ENCODE measurements around the gene PTMA.
A peak's percentile ranks its signal among the peaks of the same experiment; 100 is the strongest.
"Not testable (repeated sequence)": the region's sequence is repeated elsewhere in the genome, so short reads cannot be mapped to it uniquely, and the experiment has no call there.

The PTMA gene, protein sequence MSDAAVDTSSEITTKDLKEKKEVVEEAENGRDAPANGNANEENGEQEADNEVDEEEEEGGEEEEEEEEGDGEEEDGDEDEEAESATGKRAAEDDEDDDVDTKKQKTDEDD

DNA sequence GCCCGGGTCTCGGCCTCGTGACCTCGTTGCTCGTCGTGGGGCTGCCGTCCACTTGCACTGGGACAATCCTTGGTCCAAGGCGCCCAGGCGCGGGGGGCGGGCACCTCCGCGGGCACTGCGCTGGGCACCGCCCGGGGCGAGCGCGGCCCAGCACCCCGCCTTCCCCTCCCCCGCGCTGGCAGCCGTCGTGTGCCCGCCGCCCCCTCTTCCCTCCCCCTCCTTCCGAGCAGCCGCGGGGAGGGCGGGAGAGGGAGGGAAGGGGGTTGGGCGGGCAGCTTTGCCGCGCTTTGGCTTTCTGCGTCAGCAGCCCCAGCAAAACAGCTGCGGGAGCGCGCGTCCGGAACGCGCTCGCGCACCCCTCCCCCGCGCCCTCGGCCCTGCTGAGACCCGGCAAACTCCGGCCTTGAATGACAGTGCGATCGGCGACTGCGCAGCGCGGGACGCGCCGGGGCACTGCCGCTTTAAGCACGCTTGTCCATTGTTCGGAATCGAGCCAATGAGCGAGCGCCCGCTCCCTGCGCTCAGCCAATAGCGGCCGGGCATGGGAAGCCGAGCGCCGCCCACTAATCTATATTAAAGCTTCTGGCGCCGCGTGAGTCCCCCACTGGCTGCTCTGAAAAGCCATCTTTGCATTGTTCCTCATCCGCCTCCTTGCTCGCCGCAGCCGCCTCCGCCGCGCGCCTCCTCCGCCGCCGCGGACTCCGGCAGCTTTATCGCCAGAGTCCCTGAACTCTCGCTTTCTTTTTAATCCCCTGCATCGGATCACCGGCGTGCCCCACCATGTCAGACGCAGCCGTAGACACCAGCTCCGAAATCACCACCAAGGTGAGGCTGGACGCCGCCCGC lies at the start of gene PTMA:
Gene PTMA, plus strand, starts transcription at position 599 of the 846 bp plus-strand sequence. Its CDS starts 182 bp downstream, at position 781.
- DNase-seq, result peak; percentile 98 to 100 (median 100)
- intact Hi-C loops (cut with DNase I), result loop anchor here (1.0 to 2.0 kb wide), 3 partner anchors 21 to 46 kb away; no protein-coding TSS in a partner anchor

DNA sequence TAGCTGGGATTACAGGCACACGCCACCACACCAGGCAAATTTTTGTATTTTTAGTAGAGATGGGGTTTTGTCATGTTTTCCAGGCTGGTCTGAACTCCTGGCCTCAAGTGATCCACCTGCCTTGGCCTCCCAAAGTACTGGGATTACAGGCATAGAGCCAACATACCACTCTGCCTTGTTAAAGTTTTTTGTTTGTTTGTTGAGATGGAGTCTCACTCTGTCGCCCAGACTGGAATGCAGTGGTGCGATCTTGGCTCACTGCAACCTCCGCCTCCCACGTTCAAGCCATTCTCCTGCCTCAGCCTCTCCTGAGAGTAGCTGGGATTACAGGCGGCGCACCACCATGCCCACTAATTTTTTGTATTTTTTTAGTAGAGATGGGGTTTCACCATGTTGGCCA lies 48.3 kb upstream of the PTMA start:
- DNase-seq; intact Hi-C loops (cut with DNase I): not testable (repeated sequence)

DNA sequence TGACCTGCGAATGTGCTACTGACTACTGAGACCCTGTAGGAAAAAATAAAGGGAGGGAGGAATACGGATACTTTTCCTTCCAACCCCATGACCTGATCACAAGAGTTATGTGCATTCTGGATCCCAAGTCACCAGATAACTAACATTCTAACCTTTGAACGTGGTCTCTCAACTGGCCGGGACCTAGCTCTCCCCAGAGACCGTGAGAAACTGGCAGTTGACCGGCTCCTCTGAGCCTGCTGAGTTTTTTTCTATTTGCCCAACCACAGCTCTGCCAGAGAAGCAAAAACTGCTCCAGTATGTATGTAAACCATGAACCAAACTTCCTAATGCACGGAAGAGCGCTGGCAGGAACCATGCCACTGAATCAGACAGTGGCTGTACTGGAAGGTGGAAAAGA lies 47.5 kb upstream of the PTMA start:
- intact Hi-C loops (cut with DNase I), result no loop called here
- DNase-seq, result no peak

DNA sequence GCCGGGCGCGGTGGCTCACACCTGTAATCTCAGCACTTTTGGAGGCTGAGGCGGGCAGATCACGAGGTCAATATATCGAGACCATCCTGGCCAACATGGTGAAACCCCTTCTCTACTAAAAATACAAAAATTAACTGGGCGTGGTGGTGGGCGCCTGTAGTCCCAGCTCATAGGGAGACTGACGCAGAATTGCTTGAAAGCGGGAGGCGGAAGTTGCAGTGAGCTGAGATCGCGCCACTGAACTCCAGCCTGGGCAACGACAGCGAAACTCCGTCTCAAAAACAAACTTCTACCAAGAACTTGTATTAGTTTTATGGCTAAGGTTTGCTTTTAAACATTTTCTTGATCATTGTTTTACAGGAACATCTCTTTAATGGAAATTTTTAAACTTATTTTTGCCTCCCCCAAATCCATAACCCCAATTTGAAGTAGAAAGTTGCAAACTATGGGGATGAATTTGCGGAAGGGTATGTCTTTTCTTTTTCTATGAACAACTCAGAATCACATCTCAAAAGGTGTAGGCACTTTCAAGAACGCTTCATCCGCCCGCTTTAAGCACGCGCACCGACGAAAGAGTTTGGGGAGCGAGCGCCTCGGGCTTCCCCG lies 46.8 kb upstream of the PTMA start:
- DNase-seq, result no peak
- intact Hi-C loops (cut with DNase I), result loop anchor here (1.0 to 2.0 kb wide), 2 partner anchors 46 to 49 kb away; no protein-coding TSS in a partner anchor

DNA sequence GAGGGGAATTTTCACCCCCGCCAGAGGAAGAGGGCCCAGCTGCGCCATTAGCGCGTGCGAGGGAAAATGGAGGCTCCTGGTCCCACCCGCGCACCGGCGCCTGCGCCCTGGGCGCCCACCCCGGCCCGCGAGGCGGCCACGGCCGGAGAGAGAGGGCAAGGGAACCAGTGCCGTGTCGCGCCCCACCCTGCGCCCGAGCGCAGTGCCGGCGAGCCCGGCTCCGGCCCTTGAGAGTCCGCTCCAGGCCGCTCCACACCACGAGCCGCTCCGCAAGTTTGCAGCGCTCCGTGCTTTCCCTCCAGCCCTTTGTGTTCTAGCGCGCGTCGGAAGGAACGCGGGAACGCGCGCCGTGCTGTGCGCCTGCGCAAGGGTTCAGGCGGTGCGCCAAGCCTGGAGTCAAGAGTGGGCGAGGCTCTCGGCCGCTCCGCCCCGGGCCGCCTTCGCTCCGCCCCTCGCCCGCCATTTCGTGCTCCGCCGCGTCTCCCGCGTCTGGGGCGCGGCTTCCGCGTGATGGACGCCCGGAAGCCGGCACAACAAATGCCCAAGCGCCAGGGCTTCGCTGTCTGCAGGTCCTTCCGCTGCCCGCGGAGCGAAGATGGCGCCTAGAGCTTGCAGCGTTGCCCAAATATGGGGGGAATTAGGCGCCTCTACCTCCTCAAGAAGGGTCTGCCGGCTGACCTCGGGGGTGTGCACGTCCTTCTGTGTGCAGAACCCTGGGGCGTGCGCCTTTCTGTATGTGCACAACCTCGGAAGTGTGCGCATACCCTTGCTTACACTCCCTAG lies 46.1 kb upstream of the PTMA start:
- intact Hi-C loops (cut with DNase I), result loop anchor here (1.0 to 2.0 kb wide), 2 partner anchors 45 to 49 kb away; no protein-coding TSS in a partner anchor
- DNase-seq, result peak; percentile 83 to 99 (median 96)

DNA sequence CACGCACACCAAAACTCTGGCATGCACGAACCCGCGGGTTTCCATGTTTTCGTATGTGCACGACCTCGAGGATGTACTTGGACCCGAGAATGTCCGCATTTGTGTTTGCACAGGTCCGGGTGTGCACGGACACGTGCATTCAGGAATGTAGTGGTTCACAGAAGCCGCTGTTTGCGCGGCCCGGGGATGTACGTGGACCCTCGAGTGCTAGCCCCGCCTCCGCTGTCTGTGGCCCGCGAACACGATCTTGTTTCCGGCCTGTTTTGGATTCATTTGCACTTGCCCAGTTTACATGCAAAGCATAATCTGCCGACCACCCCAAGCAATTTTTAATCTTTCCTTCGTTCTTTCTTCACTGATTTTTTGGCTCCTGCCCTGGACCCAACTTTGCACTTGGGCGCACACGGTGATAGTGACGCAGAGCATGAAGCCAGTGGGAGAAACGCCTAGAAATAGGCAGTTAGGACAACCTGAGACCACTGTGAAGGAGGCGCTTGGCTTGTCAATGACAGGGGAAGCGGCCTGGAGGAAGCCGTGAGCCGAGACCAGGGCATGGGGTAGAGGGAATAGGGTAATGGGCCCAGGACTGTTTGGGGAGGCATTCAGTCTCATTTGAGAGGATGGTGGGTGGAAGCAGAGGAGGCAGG lies 45.4 kb upstream of the PTMA start:
- peak in 1 of 42 donors; percentile 22 for DNase-seq
- intact Hi-C loops (cut with DNase I), result loop anchor here (1.0 to 2.0 kb wide), 2 partner anchors 44 to 50 kb away; no protein-coding TSS in a partner anchor

DNA sequence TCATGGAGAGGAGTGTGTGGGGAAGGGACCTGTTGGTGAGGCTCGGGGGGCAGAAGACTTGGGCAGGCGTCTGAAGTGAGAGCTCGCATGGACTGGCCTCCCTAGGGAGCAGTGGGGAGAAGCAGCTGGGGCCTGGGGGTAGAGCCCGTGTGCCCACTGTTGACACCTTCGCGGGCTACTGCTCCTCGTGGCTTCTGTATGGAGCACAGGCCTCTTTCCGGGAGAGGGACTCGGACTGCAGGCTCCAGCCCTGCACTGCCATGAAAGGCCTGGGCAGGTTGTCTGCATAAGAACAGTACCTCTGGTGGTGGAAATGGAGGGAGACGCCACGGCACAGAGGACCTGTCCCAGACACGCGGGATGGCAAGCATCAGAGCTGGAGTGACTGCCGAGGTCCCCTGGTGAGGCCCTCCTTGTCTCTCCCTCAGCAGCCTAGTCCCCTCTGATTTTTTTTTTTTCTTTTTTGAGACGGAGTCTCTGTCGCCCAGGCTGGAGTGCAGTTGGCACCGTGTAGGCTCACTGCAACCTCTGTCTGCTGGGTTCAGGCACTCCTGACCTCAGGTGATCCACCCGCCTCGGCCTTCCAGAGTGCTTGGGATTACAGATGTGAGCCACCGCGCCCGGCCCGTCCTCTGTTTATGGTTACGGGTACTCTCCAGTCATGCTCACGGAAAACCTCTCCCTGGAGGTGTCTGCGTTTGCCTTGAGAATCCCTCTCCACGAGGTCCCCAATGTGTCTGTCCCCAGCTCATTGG lies 44.7 kb upstream of the PTMA start:
- intact Hi-C loops (cut with DNase I), result loop anchor here (2.0 kb wide), 1 partner anchor 51 kb away; no protein-coding TSS in a partner anchor
- no peak for DNase-seq

DNA sequence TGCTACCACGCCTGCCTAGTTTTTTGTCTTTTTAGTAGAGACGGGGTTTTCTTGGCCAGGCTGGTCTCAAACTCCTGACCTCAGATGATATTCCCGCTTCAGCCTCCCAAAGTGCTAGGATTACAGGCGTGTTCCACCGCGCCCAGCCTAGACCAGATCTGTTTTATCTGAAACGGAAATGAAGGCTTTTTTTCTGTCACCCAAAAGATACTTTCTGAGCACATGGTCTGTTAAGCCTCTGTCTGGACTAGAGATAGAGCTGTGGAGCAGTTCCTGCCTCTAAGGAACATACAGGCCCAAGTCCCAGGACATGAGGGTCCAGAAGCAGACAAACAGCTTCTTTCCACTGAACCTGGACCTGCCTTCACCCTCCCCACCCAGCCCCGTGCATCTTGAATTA lies 43.6 kb upstream of the PTMA start:
- intact Hi-C loops (cut with DNase I), result no loop called here
- DNase-seq, result no peak

DNA sequence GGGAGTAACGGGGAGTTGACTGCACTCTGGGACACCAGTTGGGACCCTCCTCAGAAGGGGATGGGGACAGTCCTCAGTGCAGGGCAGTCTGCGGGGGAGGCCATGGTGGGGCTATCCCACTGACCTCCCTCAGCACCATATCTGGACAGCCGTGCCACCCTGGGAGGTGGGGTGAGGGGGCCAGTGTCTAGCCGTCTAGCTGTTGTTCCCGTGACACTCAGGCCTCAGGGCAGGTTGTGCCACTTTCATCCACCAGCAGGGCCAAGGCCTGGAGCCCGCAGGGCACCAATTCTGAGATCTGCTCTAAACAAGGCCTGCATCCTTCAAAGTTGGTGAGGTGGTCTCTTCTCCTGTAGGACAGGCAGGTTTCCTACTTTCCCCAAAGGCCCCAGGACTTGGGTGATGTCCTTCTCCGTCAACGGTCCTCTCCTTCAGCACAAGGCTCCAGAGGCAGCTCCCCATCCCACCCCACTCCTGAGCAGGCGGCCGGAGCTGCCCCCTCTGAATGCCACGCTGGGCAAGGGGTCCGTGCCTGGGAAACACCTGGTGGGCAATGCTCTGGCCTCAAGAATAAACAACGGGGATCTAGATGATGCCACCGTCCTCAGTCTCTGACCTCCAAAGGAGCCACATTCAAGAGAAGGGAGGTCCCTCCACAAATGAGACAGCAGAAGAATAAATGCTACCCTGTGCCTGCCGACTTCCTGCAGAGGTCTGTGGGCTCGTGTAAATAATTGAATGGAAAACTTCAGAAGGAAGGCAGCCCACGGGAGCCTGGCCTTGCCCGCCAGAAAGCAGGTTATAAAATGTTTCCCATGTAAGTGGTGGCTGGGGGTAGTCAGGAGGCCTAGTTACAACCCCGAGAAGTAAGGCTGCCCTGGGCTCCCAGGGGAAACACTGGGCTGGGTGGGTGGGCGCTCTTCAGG lies 42.8 kb upstream of the PTMA start:
- intact Hi-C loops (cut with DNase I), result no loop called here
- DNase-seq, result no peak

DNA sequence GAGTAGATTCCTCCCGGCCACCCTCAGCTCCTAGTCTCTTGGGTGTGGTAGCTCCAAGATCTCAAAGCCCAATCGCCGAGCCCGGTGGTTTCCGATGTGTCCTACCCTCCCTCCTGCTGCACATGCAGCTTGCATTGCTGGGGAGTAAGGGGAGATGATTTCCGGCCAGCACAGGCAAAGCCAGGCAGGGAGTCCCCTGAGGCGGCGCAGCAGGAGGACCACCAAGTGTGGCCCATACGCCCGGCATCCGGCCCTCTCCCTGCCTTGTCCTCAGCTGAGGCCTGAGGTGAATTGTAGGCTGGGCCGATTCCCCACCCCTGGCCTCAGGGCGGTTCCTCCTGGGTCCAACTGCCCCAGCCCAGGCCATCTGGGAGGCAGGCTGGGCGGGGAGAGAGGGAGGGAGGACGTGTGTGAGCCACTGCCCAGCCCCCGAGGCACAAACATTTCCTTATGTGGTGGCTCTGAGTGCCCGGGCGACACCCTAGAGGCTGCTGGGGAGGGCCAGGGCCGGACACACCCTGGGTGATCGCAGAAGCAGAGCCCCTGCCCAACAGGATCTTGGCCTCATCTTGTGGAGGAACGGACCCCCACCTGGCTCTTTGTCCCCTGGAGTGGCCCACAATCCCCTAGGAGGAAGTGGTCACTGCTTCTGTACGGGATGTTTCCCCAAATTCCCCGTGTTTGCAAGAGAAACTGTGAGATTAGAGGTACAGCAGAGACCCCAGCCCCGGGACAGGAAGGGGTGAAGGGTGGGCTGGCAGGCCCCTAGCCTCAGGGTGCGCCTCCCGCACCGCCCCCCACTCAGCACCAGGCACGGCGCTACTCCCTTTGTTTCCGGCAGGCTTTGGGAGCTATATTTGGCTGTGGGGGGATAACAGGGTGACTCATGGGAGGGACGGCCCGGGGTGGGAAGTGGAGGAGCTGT lies 41.9 kb upstream of the PTMA start:
- intact Hi-C loops (cut with DNase I), result no loop called here

DNA sequence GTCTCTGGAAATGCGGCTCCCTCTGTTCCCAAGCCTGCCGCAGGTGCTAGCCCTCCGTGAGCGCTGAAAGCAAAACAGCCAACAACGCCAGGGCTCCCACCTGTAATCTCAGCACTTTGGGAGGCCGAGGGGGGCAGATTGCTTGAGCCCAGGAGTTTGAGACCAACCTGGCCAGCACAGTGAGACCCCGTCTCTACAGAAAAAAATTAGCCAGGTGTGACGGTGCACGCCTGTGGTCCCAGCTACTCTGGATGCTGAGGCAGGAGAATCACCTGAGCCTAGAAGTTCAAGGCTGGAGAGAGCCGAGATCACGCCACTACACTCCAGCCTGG lies 41.3 kb upstream of the PTMA start:
- intact Hi-C loops (cut with DNase I), result no loop called here

More for the DNA sequence above, 41.9 kb upstream of the PTMA start:
- peak; percentile 76 to 95 (median 91) for DNase-seq

DNA sequence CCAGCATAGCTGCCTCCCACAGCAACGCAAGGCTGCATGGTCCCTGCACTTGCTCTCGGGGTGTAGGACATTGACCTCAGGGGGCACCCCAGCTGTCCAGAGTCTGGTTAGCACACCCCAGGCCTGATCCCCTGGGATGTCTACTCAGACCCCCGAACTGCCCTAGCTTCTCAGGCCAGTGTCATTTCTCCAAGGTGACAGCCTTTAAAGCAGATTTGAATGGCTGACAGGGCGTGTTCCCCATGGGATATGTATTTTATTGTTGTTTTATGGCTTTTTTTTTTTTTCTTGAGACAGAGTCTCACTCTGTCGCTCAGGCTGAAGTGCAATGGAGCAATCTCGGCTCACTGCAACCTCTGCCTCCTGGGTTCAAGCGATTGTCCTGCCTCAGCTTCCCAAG lies 40.8 kb upstream of the PTMA start:
- intact Hi-C loops (cut with DNase I), result no loop called here
- peak in 1 of 42 donors; percentile 27 for DNase-seq

More for the DNA sequence above, 41.3 kb upstream of the PTMA start:
- no peak for DNase-seq

DNA sequence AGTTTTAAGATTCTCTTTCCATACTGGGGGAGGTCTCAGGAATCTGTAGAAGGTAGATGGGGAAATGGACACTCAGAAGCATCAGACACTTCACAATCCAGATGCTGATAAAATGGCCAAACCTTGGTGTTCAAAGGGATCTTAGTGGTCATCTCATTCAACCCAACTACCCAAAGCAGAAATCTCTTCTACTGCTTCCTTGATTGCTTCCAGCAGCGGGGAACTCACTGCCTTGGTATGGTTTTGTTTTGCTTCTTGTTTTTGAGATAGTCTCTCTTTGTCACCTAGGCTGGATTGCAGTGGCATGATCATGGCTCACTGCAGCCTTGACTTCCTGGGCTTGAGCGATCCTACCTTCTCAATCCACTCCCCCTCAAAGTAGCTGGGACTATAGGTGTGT lies 39.3 kb upstream of the PTMA start:
- DNase-seq, result no peak
- intact Hi-C loops (cut with DNase I), result no loop called here

DNA sequence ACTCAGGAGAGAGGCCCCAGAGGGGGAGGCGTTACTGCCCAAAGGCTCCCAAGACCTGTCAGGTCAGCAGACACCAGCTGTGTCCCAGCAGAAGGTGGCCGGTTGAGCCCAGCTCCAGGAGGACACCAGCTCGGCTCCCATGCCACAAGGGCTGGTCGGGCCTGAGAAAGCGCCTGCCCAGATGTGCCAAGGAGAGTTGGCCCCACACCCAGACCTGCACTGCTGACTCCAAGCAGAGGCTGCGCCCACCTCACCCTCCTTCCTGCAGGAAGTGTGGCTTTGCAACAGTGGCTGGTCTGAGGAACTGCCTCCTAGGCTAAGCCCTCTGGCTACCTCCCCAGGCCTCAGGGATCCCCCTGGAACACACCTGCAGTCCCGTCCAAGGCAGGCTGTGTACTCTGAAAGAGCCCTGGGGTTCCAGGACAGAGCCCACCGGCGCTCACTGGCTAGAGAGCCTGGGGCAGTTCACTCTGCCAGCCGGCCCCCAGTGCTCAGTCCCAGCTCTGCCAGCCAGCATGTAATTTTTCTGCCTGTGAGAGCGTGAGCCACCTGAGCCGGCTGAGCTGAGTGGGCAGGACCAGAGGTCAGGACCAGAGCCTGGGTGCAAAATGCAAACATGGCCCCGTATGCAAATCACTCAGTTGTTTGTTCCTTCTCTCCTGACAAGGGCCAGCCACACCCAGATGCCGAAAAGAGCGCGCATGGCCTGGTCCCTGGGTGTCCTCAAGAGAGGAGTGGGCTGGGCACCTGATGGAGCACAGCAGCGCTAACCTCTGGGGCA lies 36.9 kb upstream of the PTMA start:
- peak in 2 of 42 donors; percentile 28 to 44 for DNase-seq
- intact Hi-C loops (cut with DNase I), result no loop called here
